HepG2 (cell line): Measurements from ENCODE around the gene NBPF1. TPM values are rescaled to one million over a fixed set of nuclear protein-coding genes. Genes with fewer than 3 reads are reported as not detected.

Source experiments
- ARID2 ChIP-seq: sonication (generic); formaldehyde crosslinking; IDR thresholded peaks from 2 replicates; pipeline ENCODE4 v1.8.1; 2022; ENCODE audit warnings: mild to moderate bottlenecking, missing genetic modification reagents, borderline replicate concordance
- ARNTL ChIP-seq: sonication (generic); formaldehyde crosslinking; IDR thresholded peaks from 2 replicates; pipeline ENCODE4 v1.4.0; 2020; ENCODE audit warnings: mild to moderate bottlenecking, missing genetic modification reagents
- HDAC1 ChIP-seq: sonication (generic); formaldehyde crosslinking; IDR thresholded peaks from 2 replicates; pipeline ENCODE4 v1.5.1; 2020; ENCODE audit warnings: mild to moderate bottlenecking, missing genetic modification reagents
- KLF13 ChIP-seq: sonication (generic); formaldehyde crosslinking; IDR thresholded peaks from 2 replicates; pipeline ENCODE4 v1.4.0; 2020; ENCODE audit warnings: mild to moderate bottlenecking, missing genetic modification reagents
- MIXL1 ChIP-seq: IDR thresholded peaks from 2 replicates; pipeline ENCODE4 v1.6.1; 2016
- PAWR ChIP-seq: sonication (generic); formaldehyde crosslinking; IDR thresholded peaks from 2 replicates; pipeline ENCODE4 v1.4.0; 2020; ENCODE audit warnings: missing genetic modification reagents, mild to moderate bottlenecking, borderline replicate concordance
- PBX2 ChIP-seq: IDR thresholded peaks from 2 replicates; pipeline ENCODE4 v1.6.1; 2016; ENCODE audit warnings: control low read depth
- SIN3B ChIP-seq: fragments of 150-350 bp; IDR thresholded peaks from 2 replicates; pipeline ENCODE4 v1.6.1; 2014; ENCODE audit warnings: low read length
- SNAPC4 ChIP-seq: sonication (generic); formaldehyde crosslinking; IDR thresholded peaks from 2 replicates; pipeline ENCODE4 v1.4.0; 2020; ENCODE audit warnings: mild to moderate bottlenecking, missing genetic modification reagents
- THRA ChIP-seq: sonication (generic); formaldehyde crosslinking; IDR thresholded peaks from 2 replicates; pipeline ENCODE4 v1.4.0; 2020; ENCODE audit warnings: missing genetic modification reagents, borderline replicate concordance
- ZFX ChIP-seq: sonication (generic); formaldehyde crosslinking; IDR thresholded peaks from 2 replicates; pipeline ENCODE4 v1.4.0; 2020; ENCODE audit warnings: mild to moderate bottlenecking, low read depth, missing genetic modification reagents, moderate library complexity
- ZNF12 ChIP-seq: sonication (generic); formaldehyde crosslinking; IDR thresholded peaks from 2 replicates; pipeline ENCODE4 v1.5.0; 2020; ENCODE audit warnings: missing genetic modification reagents
- ZNF256 ChIP-seq: sonication (generic); formaldehyde crosslinking; conservative IDR thresholded peaks from 2 replicates; pipeline ENCODE4 v1.4.0; 2020; ENCODE audit warnings: missing genetic modification reagents
- ZNF547 ChIP-seq: sonication (generic); formaldehyde crosslinking; IDR thresholded peaks from 2 replicates; pipeline ENCODE4 v1.5.1; 2020; ENCODE audit warnings: mild to moderate bottlenecking, missing genetic modification reagents
- ZNF549 ChIP-seq: sonication (generic); formaldehyde crosslinking; IDR thresholded peaks from 2 replicates; pipeline ENCODE4 v1.5.0; 2020; ENCODE audit warnings: missing genetic modification reagents
- polyA plus RNA-seq, 8 experiments: library from polyadenylated mRNA; depleted of rRNA in 3 of 8; stranded (reverse) in 7 of 8; unstranded in 1 of 8; fragments of >200 nt; fragmentation: Illumina TruSeq in 4 of 8; extraction: Trizol in 4 of 8; gene quantifications; 2 replicates each; pipeline versions ENCODE4 v1.2.1 to v1.2.3, GENCODE V29; 2011 to 2016; ENCODE audit warnings: low read depth in 4 of 8, missing spikeins in 1 of 8, mixed read lengths in 1 of 8; ENCODE audit not compliant: insufficient read depth in 1 of 8
- total RNA-seq, 5 experiments: library from RNA; depleted of rRNA; stranded (reverse); fragments of >200 nt; fragmentation: Illumina TruSeq; extraction: Trizol; gene quantifications; 2 replicates each; pipeline ENCODE4 v1.2.3, GENCODE V29; 2016; ENCODE audit warnings: low read depth in 1 of 5
- TF ChIP-seq, protein P1 (sequence below): fragments of 450-650 bp; IDR thresholded peaks from 2 replicates; pipeline ENCODE4 v1.6.1; 2016
- TF ChIP-seq, protein P2 (sequence below): sonication (generic); formaldehyde crosslinking; IDR thresholded peaks from 2 replicates; pipeline ENCODE4 v1.9.0; 2021; ENCODE audit warnings: missing genetic modification reagents, borderline replicate concordance

The NBPF1 gene
- total and polyA plus RNA-seq, 2 of the 13 experiments (the other 11 are each of a cell fraction or from before 2014, with no cell fraction given), result 30.3 to 35.6 TPM

DNA sequence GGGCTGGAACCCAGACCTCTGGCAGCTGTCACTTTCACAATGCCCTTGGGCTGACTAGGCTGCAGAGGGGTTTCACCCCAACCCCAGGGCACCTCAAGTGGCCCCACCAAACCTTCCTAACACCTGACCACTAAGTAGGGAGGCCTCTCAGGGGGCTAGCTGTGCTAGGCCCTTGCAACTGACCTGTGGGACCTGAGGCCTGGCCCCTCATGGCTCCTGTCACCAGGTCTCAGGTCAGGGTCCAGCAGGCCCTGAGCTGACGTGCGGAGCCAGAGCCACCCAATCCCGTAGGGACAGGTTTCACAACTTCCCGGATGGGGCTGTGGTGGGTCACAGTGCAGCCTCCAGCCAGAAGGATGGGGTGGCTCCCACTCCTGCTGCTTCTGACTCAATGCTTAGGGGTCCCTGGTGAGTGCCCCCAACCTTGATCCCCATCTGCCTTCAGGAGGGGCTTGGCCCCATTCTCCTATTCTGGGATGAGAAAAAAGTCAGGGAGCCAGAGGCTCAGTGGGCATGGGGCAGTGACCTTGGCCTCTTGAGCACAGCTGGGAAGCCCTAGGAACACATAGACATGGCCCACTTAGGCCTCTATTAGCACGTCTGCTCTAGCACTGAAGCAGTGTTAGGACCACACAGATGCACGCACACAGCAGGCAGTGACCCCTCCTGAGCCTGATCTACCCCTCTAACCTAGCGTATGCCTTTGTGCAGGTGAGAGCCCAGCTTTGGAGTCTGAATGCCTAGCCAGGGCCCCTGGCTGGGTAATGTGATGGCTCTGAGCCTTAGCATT is 32.1 kb upstream of the NBPF1 start (continued):
- peak; percentile 93 for TF ChIP-seq HDAC1 (CRISPR knock-in tag)
- peak; percentile 67; the same call in 1 of the 2 replicates for TF ChIP-seq ZNF12 (CRISPR knock-in tag)
- TF ChIP-seq ZNF549 (CRISPR knock-in tag), result 0 out of 2 replicates have a peak, but pooled peaks have one; percentile 81
- TF ChIP-seq ZFX, result peak; percentile 97
- peak; percentile 95 for TF ChIP-seq THRA
- peak; percentile 48 for TF ChIP-seq PBX2 (CRISPR knock-in tag)
- TF ChIP-seq PAWR, result peak; percentile 22; the same call in 1 of the 2 replicates
- peak; percentile 96 for TF ChIP-seq SNAPC4 (CRISPR knock-in tag)
- TF ChIP-seq, protein P1, sequence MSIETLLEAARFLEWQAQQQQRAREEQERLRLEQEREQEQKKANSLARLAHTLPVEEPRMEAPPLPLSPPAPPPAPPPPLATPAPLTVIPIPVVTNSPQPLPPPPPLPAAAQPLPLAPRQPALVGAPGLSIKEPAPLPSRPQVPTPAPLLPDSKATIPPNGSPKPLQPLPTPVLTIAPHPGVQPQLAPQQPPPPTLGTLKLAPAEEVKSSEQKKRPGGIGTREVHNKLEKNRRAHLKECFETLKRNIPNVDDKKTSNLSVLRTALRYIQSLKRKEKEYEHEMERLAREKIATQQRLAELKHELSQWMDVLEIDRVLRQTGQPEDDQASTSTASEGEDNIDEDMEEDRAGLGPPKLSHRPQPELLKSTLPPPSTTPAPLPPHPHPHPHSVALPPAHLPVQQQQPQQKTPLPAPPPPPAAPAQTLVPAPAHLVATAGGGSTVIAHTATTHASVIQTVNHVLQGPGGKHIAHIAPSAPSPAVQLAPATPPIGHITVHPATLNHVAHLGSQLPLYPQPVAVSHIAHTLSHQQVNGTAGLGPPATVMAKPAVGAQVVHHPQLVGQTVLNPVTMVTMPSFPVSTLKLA, result peak; percentile 58
- peak; percentile 90; the same call in 1 of the 2 replicates for TF ChIP-seq ARID2 (CRISPR knock-in tag)
- peak; percentile 90 for TF ChIP-seq MIXL1 (CRISPR knock-in tag)
- TF ChIP-seq ARNTL (CRISPR knock-in tag), result peak; percentile 92
- TF ChIP-seq, protein P2, sequence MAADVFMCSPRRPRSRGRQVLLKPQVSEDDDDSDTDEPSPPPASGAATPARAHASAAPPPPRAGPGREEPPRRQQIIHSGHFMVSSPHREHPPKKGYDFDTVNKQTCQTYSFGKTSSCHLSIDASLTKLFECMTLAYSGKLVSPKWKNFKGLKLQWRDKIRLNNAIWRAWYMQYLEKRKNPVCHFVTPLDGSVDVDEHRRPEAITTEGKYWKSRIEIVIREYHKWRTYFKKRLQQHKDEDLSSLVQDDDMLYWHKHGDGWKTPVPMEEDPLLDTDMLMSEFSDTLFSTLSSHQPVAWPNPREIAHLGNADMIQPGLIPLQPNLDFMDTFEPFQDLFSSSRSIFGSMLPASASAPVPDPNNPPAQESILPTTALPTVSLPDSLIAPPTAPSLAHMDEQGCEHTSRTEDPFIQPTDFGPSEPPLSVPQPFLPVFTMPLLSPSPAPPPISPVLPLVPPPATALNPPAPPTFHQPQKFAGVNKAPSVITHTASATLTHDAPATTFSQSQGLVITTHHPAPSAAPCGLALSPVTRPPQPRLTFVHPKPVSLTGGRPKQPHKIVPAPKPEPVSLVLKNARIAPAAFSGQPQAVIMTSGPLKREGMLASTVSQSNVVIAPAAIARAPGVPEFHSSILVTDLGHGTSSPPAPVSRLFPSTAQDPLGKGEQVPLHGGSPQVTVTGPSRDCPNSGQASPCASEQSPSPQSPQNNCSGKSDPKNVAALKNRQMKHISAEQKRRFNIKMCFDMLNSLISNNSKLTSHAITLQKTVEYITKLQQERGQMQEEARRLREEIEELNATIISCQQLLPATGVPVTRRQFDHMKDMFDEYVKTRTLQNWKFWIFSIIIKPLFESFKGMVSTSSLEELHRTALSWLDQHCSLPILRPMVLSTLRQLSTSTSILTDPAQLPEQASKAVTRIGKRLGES (CRISPR knock-in tag), result peak; percentile 45; the same call in 1 of the 2 replicates
- peak; percentile 45; the same call in 1 of the 2 replicates for TF ChIP-seq ZNF256 (CRISPR knock-in tag)
- peak; percentile 92; the same call in 1 of the 2 replicates for TF ChIP-seq KLF13 (CRISPR knock-in tag)
- peak; percentile 54; the same call in 1 of the 2 replicates for TF ChIP-seq ZNF547 (CRISPR knock-in tag)
- peak; percentile 44; the same call in 1 of the 2 replicates for TF ChIP-seq SIN3B
